HG03159 (cell line): ENCODE results near the gene TMEM245.

Source experiments
- ATAC-seq: cut with Tn5 transposase; IDR thresholded peaks from one replicate; pipeline ENCODE4 v1.9.1; 2021; ENCODE audit warnings: mild to moderate bottlenecking, moderate library complexity; ENCODE audit not compliant: unreplicated experiment

The TMEM245 gene

DNA sequence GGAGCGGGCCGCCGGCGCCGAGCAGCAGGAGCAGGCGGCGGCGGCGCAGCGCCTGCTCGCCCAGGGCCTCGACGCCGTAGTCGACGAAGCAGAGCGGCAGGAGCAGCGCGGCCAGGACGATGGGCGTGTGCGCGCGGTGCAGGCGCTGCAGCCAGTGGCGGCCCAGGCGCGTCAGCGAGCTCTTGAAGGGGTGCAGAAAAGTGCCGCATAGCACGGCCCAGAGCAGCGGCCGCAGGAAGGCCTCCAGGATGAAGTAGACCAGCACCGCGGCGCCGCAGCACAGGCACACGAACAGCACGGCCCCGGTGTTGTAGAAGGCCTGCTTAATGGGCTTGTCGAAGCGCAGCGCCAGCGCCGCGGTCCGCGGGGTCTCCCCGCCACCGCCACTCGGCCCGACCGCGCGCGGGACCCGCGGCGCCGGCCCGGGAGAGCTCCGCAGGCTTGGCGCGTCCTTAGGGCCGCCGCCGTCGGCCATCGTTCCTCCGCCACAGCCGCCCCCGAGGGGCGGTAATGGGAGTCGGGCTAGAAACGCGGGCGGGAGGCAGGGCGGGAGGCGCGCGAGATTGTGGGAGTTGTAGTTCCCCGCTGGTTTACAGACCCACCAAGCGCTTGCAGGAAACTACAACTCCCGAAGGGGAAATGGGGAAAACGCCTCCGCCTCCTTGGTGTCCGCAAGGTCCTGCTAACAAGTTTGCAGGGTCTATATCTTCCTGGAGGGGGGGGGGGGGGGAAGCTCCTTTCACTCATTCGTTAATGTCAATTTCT is at the start of gene TMEM245:
TSS of gene TMEM245 (minus strand) at position 509 of the 765 bp plus-strand sequence. CDS start at position 475, 34 bp downstream.
- peak; percentile 92 for ATAC-seq

DNA sequence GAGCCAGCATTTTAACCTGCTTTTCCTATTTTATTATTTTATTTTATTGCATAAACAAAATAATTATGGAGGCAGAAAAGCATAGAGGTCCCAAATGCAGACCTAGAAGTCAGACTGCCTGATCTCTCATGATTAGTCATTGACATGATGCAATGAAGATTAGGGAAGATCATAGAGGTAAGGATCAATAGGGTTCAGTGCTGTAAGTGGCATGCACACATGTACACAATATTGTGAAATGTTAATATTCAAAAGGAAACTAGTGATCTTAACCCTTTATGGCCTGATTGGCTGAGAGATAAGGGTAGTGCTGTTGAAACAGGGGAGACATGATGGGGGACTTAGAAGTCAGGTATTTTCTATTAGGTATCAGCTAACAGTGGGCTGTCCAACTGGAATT is 48.4 kb upstream of the TMEM245 start:
- no peak for ATAC-seq

DNA sequence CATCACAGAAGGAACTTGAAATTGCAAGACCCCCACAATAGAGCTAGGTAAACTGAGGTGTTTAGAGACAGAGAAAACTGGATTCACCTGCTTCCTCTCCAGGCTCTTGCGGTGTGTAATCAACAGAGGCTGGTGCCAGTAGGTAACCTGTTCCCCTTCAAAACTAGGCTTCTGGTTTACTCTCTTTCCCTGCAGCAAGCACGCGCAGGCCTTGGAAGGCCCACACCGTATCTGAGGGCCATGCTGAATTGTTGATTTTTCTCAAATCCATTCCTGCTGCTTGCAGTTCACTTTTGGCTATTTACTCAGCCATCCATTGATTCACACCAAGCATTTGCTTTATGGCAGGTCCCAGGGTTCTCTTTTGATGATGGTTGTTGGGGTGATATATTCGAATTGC is 48.0 kb upstream of the TMEM245 start:
- no peak for ATAC-seq

DNA sequence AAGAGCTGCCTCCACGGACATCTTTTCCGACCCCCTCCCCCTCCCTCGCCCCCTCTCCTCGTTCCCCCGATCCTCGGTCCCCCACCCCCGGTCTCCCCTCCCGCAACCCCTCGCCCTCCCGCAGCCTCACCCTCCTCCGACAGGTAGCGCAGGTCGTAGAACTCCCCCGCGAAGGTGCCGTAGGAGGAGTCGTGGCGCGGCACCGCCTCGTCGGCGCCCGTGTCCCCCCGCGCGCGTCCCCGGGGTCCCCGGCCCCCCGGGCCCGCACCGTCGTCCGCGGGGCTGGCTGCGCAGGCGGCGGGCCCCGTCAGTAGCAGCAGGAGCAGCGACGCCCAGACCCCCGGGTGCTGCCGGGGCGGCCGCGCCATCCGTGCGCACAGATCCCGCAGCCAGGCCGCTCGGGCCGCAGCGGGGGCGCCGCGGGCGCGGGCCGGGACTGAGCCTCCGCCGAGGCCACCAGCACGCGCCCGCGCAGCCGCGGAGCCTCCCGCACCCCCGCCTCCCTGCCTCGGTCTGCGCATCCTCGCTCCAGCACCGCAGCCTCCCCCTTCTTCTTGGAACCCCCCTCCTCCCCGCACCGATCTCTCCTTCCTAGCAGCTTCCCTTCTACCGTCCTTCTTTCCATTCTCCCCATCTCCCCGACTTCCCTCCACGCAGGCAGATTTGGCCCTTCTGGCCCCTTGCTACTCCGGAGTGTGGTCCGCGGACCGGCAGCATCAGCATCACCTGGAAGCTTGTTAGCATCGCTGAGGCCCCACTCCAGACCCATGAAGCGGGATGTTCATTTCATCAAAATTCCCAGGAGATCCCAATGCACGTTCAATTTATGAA is 47.2 kb upstream of the TMEM245 start, which contains the start of gene FRRS1L:
TSS of gene FRRS1L (minus strand) at position 479 of the 831 bp plus-strand sequence. CDS start at position 368, 111 bp downstream.
- ATAC-seq, result no peak

DNA sequence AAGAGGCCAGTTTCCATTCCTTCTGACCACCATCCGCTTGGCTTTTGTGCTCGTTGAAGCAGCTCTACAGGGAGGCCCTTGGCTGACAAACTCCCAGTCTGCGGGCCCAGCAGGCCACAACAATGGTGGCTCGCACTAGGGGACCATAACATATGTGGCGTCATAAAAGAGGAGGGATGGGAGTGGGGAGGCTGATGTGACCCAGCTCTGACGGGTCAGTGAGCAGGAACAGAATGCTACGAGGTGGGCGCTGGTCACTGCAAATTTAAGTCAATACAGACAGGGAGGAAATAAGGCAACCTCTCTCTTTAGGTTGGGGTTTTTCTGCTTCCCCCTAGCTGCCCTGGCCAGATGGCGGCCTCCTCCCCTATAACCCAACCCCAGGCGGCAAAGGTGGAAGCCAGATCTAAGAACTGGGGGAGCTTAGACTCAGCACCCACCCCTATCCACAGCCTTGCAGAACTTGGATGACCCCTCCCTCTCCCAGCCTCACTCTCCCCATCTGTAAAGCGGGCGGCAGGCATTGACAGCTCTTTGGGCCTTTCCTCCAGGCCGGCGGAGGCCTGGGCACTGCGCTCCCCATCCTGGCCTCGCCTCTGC is 46.5 kb upstream of the TMEM245 start:
- no peak for ATAC-seq

DNA sequence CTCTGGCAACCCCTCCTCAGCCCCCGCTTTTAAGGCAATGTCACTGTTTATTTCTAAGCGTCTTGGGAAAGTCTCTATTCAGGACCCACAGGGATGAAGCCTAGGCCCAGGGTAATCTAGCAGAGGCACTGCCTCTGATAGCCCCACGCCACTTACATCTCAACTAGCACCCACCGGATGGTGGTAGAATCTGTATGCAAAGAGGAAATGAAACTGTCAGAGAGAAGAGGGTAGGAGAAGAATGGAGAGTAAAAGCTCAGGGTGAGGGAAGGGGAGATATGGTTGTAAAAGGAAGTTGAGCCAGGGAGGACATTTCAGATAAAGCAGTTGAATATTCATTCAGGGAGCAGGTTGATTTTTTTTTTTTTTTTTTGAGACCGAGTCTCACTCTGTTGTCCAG is 44.3 kb upstream of the TMEM245 start:
- ATAC-seq, result peak; percentile 87

DNA sequence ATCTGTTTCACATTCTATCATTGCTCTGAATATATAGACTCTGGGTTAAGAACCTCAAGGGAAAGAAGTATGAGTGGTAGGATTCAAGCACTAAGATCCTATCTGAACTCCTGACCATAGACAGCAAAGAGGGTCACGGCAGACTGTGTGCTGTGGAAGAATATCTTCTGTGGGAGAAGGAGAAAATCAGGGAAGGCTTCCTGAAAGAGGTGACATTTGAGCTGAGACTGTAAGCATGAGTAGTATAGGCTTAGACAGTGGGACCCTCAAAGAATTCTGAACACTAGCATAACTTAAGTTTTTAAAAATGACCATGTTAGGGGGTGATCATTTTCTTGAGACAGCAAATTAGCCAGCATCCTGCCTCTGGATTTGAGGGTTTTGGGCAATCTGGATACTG is 43.4 kb upstream of the TMEM245 start:
- no peak for ATAC-seq

DNA sequence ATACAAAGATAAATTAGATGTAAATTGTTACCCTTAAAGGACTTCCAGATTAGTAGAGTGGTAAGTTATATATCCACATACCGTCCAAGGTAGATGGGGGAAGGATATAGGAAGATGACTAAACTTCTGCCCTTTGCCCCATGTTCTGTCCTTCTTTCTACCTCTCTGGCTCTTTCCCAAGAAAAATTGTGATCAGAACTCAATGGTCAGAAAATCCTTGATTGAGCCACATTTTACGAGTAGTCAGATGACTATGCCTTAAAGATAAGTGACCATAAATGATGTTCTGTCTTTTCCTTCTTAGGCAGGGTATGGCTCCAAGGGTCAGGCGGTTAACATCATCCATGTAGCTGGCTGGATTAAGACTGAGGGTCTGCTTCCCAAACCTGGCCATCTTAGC is 42.9 kb upstream of the TMEM245 start:
- no peak for ATAC-seq

DNA sequence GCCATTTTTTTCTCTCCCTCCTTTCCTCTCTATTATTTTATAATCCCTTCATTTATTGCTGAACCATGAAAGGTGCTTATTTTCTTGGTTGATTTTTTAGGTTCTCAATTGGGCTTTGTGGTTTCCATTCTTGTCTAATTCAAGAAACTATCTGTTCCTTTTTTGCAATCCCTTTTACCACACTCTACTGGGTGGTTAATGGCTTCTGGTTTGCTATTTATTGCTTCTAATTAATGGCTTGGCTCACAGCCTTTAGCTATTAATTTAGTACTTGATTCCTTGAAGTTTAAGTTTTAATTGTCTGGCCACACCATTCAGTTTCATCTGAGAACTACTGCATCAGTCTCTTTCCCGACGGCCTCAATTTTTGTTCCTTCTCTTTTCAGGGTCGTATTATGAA is 41.7 kb upstream of the TMEM245 start:
- no peak for ATAC-seq

DNA sequence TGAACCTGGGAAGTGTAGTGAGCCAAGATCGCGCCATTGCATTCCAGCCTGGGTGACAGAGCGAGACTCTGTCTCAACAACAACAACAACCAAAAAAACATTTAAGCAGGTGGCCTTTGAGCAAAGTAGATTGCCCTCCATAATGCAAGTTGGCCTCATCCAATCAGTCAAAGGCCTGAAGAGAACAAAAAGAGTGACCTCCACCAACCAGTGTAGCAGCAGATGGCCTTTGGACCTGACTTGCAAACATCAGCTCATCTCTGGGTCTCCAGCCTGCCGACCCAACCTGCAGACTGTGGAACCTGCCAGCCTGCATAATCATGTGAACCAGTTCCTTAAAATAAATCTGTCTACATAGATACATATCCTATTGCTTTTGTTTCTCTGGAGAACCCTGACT is 39.8 kb upstream of the TMEM245 start:
- no peak for ATAC-seq

DNA sequence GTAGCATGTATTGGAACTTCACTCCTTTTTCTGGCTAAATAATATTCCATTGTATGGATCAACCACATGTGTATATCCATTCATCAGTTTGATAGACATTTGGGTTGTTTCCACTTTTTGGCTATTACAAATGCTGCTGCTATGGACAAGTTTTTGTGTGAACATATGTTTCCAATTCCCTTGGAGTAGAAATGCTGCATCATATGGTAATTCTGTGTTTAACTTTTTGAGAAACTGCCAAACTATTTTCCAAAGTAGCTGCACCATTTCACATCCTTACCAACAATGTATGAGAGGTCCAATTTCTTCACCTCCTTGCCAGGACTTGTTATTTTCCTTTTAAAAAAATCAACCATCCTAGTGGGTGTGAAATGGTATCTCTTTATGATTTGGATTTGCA is 38.9 kb upstream of the TMEM245 start:
- ATAC-seq, result no peak

DNA sequence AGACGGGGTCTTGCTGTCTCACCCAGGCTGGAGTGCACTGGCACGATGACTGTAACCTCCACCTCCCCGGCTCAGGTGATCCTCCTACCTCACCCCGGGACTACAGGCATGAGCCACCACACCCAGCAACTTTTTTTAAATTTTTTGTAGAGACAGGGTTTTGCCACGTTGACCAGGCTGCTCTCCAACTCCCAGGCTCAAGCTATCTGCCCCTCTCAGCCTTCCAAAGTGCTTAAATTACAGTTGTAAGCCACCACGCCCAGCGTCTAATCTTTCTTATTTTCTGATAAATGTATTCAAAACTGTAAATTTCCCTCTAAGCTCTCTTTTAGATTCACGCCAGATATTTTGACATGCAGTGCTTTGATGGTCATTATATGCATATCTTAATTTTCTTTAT is 37.0 kb upstream of the TMEM245 start:
- no peak for ATAC-seq

DNA sequence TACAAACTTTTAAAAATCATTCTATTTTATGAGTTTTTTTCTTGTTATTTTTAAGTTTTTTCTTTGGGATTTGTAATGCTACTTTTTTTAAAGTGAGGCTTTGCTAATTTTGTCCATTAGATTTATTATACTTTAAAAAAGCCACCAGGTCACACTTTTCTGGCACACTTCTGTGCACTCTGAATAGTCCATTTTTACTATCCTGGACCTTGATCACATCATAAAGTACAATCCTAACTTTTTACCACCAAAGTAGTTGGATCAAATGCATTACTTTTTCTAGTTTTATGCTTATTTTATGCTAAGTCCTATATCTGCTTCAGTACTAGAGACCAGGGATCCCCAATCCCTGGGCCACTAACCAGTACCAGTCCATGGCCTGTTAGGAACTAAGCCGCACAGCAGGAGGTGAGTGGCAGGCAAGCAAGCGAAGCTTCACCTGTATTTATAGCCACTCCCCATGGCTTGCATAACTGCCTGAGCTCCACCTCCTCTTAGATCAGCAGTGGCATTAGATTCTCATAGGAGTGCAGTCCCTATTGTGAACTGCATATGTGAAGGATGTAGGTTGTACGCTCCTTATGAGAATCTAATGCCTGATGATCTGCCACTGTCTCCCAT is 31.3 kb upstream of the TMEM245 start:
- ATAC-seq, result no peak

DNA sequence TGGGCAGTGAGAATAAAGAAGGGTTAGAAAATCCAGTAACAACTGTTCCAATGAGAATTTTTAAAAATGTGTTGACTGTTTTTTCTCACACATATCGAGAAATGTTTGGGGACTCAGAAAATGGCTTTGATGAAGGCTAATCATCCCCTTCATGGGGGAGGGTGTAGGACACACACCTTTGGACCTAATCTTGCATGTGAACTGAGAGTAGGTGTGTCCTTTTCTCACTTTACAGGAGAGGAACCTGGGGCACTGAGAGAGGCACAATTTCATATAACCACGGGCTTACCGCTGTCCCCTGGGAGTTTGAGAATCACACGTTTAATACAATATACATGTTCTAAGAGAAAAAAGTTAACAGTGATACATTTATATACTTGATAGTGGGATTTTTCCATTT is 30.0 kb upstream of the TMEM245 start:
- no peak for ATAC-seq

DNA sequence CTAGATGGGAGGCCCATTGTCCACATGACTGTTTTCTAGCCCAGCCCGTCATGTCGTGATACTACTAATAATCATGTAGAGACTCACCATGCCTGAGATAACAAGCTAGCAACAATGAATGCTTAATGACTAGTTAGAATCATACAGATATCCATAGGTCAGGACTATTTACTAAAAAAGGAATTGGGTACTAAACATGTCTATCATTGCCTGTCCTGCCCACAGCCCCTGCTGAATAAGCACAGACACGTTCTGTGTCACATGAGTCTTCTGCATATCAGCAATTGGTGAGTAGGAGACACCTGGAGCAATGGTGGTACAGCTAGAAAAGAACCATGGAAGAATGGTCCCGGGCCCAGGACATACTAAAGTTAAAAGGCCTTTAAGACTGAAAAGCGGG is 29.3 kb upstream of the TMEM245 start:
- ATAC-seq, result no peak

DNA sequence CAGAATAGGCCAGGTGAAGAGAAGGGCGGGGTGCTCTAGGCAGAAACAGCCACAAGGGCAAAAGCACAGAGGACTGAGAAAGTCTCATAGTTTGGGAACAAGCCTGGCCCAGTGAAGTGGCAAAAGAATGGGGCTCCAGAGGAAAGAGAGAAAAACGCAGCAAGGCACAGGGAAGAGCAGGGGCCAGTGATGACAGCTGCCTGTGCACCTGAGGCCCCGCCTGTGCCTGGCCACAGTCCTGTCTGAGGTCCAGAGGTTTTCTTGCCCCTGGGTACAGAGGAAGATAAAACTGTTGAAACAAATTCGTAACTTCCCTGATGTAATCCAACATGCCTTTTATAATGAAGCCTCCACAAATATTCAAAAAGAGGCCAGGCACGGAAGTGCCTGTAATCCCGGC is 25.3 kb upstream of the TMEM245 start:
- no peak for ATAC-seq

DNA sequence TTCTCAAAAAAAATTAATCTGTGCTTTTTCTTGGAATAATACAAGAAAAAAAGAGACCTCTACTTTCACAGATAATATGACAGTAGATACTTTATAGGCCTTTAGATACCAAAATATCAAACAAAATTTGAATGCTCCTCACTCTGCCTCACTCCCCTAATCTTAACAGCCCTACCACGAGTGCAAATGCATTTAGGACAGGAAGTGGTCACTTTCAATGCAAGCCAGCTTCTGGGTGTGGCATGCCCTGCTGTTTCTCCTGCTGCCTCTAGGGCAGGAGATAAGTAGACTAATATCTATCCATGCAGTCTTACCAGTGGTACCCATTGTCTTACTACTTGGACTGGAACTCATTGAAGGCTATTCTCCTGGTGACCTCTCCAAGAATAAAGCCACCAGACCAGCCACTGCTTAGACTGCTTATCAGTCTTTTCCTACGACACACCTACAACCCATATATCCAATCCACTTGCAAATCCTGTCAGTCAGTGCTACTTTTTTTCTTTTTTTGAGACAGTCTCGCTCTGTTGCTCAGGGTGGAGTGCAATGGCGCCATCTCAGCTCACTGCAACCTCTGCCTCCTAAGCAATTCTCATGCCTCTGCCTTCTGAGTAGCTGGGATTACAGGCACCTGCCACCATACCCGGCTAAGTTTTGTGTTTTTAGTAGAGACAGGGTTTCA is 24.3 kb upstream of the TMEM245 start:
- peak; percentile 100 for ATAC-seq

DNA sequence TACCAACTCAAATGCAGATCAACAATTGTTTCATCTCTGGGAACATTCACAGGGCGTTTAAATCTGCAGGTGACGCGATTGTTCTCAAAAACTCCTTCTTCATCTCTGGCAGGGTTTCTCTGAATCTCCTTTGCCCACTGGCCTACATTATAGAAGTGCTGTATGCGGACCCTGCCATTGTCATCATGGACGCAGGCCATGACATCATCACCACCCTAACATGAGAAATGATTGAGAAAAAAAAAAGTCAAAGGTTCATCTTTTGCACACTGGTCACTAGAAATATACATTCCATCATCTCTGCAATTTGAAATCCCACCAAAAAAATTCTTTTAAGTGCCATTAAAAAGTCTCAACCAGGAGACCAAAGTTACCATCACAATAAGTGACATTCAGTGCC is 21.6 kb upstream of the TMEM245 start:
- ATAC-seq, result no peak

DNA sequence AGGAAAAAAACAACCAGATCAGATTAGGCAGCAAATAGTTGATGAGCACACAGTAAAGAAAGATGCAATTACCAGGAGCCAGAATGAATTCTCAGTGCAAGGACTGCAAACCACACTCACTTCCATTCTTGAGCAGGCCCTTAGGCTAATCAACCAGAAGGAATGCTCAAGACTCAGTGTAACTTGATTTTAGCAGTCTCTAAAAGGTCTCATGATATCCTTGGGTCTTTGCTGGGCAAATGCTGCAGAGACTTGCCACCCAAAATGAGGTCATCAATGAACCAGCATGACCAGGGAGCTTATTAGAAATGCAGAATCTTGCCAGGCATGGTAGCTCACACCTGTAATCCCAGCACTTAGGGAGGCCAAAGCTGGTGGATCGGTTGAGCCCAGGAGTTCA is 20.1 kb upstream of the TMEM245 start:
- ATAC-seq, result no peak

DNA sequence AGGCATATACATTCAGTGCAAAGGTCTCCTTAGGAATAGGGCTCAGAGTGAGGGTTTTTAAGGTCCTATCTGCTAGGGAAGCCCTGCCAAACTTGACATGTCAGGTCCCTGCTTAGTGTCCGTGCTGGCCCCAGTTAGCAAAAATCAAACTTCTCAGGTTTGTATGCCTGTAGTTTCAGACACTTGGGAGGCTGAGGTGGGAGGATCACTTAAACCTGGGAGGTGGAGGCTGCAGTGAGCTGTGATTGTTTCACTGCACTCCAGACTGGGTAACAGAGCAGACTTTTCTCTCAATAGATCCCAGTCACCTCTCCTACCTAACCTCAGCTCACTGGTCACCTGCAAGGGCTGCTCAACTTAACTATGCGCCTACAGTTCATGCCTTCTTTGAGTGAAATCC is 18.7 kb upstream of the TMEM245 start:
- ATAC-seq, result no peak

DNA sequence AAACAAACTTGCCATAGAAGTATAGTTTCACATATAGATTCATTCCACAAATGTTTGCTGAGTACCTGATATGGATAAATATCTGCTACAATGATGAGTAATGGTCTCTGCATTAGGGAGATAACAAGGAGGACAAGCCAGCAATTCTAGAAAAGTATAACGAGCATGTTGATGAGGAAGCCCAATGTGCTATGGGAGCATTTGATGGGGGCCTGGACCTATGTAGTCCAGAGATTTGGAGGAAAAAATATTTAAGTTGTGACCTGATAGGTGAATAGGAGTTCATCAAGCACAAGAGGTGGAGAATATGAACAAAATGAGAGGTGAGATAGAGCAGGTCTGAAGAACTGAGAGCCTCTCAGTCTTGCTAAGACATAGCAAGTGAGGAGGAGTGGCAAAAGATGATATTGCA is 14.4 kb upstream of the TMEM245 start:
- no peak for ATAC-seq
